ENCODE results near the gene SNAPC2. TPM values are rescaled to one million over a fixed set of nuclear protein-coding genes. Genes with fewer than 3 reads are reported as not detected.
"Not testable (repeated sequence)": the region's sequence is repeated elsewhere in the genome, so short reads cannot be mapped to it uniquely, and the experiment has no call there.

SNAPC2 gene
- total RNA-seq, 1 donor from 2014 or later: 10.8 TPM

- Mint-ChIP-seq H3K27ac (peak overlapping the region; percentile 13), H3K4me1 (ENCODE audit: low read depth) (peaks cover 16% of the 10 kb centered on the region), H3K36me3 (ENCODE audit: insufficient read depth) (peaks cover 8% of the 10 kb centered on the region), H3K9me3 (ENCODE audit: low read depth) (no peaks in the 10 kb centered on the region), H3K4me3 (ENCODE audit: low read depth) (no peak overlapping the region), H3K27me3 (peaks cover 35% of the 10 kb centered on the region)
- peak; percentile 63 for TF ChIP-seq CTCF (IDR thresholded peaks at IDR 0.05; ENCODE audit: unreplicated experiment)
- no peak for DNase-seq (ENCODE audit: low spot score, unreplicated experiment)
Measured at GRCh38 chr19:7917267-7918061, 2.7 kb upstream of the SNAPC2 start.

GRCh38 chr19:7918062-7918614 is 2.0 kb upstream of the SNAPC2 start:
- Mint-ChIP-seq H3K27me3 (peaks cover 35% of the 10 kb centered on the region), H3K4me1 (ENCODE audit: low read depth) (peaks cover 16% of the 10 kb centered on the region), H3K27ac (peak overlapping the region; percentile 13)
- H3K36me3 Mint-ChIP-seq (ENCODE audit: insufficient read depth); DNase-seq (ENCODE audit: low spot score, unreplicated experiment); H3K9me3 Mint-ChIP-seq (ENCODE audit: low read depth); H3K4me3 Mint-ChIP-seq (ENCODE audit: low read depth): not testable (repeated sequence)

- H3K4me1 Mint-ChIP-seq (ENCODE audit: low read depth): peaks cover 16% of the 10 kb centered on the region
- H3K4me3 Mint-ChIP-seq (ENCODE audit: low read depth): no peak overlapping the region
- no peak overlapping the region for H3K27ac Mint-ChIP-seq
- no peak for DNase-seq (ENCODE audit: low spot score, unreplicated experiment)
- TF ChIP-seq CTCF (IDR thresholded peaks at IDR 0.05; ENCODE audit: unreplicated experiment): no peak
- H3K27me3 Mint-ChIP-seq: peaks cover 35% of the 10 kb centered on the region
- peaks cover 5% of the 10 kb centered on the region for H3K36me3 Mint-ChIP-seq (ENCODE audit: insufficient read depth)
- H3K9me3 Mint-ChIP-seq (ENCODE audit: low read depth): no peaks in the 10 kb centered on the region
Measured at GRCh38 chr19:7918615-7919421, 1.3 kb upstream of the SNAPC2 start.

GRCh38 chr19:7920519-7921301 is 572 bp downstream of the SNAPC2 start:
- peak; percentile 92 for DNase-seq (ENCODE audit: low spot score, unreplicated experiment)
- H3K4me3 Mint-ChIP-seq (ENCODE audit: low read depth): peak overlapping the region; percentile 70
- peak overlapping the region; percentile 94 for H3K27ac Mint-ChIP-seq
- TF ChIP-seq CTCF (IDR thresholded peaks at IDR 0.05; ENCODE audit: unreplicated experiment): no peak
- no peaks in the 10 kb centered on the region for H3K9me3 Mint-ChIP-seq (ENCODE audit: low read depth)
- peaks cover 3% of the 10 kb centered on the region for H3K36me3 Mint-ChIP-seq (ENCODE audit: insufficient read depth)
- peaks cover 15% of the 10 kb centered on the region for H3K4me1 Mint-ChIP-seq (ENCODE audit: low read depth)
- peaks cover 21% of the 10 kb centered on the region for H3K27me3 Mint-ChIP-seq

GRCh38 chr19:7921302-7921966 is 1.3 kb downstream of the SNAPC2 start:
- H3K36me3 Mint-ChIP-seq (ENCODE audit: insufficient read depth): peaks cover 3% of the 10 kb centered on the region
- no peak for TF ChIP-seq CTCF (IDR thresholded peaks at IDR 0.05; ENCODE audit: unreplicated experiment)
- H3K27me3 Mint-ChIP-seq: peaks cover 17% of the 10 kb centered on the region
- DNase-seq (ENCODE audit: low spot score, unreplicated experiment): no peak
- no peaks in the 10 kb centered on the region for H3K9me3 Mint-ChIP-seq (ENCODE audit: low read depth)
- peak overlapping the region; percentile 70 for H3K4me3 Mint-ChIP-seq (ENCODE audit: low read depth)
- H3K4me1 Mint-ChIP-seq (ENCODE audit: low read depth): peaks cover 18% of the 10 kb centered on the region
- H3K27ac Mint-ChIP-seq: no peak overlapping the region

All from progenitor cell of endocrine pancreas (in vitro differentiated cells).